ENCODE data around the gene LCN2. TPM values are rescaled to one million over a fixed set of nuclear protein-coding genes. Genes with fewer than 3 reads are reported as not detected.
A peak's percentile ranks its signal among the peaks of the same experiment; 100 is the strongest.
"Not testable (repeated sequence)": the region's sequence is repeated elsewhere in the genome, so short reads cannot be mapped to it uniquely, and the experiment has no call there.

LCN2 gene
- total and polyA plus RNA-seq, 7 experiments from 2014 or later: not detected

DNA sequence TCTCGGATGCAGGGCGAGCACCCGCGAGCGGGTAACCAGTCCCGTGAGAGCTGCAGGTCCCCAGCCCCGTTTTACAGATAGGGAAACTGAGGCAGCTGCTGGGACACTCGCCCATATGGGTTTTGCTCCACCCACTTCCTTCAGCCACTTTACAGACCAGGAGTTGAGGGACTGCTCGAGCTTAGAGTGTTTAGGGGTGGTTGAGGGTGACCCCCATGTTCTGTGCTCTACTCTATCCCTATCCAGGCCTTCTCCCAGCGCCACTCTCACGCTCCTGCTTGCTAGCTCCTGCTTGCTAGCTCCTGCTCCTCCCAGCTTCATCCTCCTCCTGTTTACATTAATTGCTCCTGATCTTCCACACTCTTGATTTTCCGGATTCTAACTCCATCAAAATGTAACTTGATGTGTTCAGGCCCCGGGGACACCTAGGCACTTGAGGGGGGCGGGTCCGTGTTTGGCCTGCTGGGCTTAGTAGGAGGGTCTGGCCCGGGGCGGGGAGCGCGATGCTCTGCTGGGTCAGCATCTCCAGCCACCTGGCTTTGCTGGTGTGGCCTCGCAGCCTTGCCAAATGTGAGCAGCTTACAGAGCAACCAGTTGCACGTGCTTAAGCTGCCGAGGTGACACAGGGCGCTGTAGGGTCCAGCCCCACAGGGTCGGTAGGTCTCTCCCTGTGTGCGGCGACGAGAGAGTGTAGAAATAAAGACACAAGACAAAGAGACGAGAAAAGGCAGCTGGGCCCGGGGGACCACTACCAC lies 20.2 kb upstream of the LCN2 start:
- ATAC-seq (no peak), DNase-seq (no peak)
- peaks cover 22 to 44% (median 40%) of the 10 kb centered on the region in 7 donors for H3K4me1 Mint-ChIP-seq
- CTCF ChIA-PET: interaction anchor here (0.6 to 1.7 kb wide), 7 partner anchors 9 to 63 kb away, joined by 3 to 13 read pairs (median 4); no protein-coding TSS in a partner anchor
- Histone ChIP-seq H3K36me3 (ENCODE audit: control insufficient read depth in 2 of 3, insufficient read depth in 3 of 3, low read length in 3 of 3) (peaks cover 0 to 20% (median 0%) of the 10 kb centered on the region in 3 experiments), H3K4me3 (ENCODE audit: low read length) (peak overlapping the region; percentile 99), H3K27me3 (ENCODE audit: control insufficient read depth in 2 of 2, insufficient read depth in 2 of 2, low read length in 2 of 2) (no peaks in the 10 kb centered on the region), H3K9me3 (ENCODE audit: control insufficient read depth in 2 of 3, low read length in 3 of 3) (no peaks in the 10 kb centered on the region), H3K27ac (ENCODE audit: low read depth, low read length) (peak overlapping the region; percentile 98), H3K4me1 (ENCODE audit: control insufficient read depth in 2 of 2, insufficient read depth in 2 of 2, low read length in 2 of 2) (peaks cover 16 to 20% of the 10 kb centered on the region in 2 donors)
- peaks cover 0 to 32% (median 8%) of the 10 kb centered on the region in 5 donors for H3K27me3 Mint-ChIP-seq
- H3K36me3 Mint-ChIP-seq: no peaks in the 10 kb centered on the region
- POLR2A ChIA-PET: interaction anchor here (0.9 to 3.0 kb wide), 8 partner anchors 11 to 147 kb away, joined by 3 to 27 read pairs (median 4); partner anchors contain the start of genes BBLN, CIZ1, GOLGA2 and SWI5
- peak overlapping the region; percentile 93 to 99 (median 98) for H3K4me3 Mint-ChIP-seq
- peaks cover 0 to 4% (median 0%) of the 10 kb centered on the region in 11 donors for H3K9me3 Mint-ChIP-seq
- peak overlapping the region; percentile 74 to 100 (median 97) for H3K27ac Mint-ChIP-seq
- intact Hi-C loops (cut with micrococcal nuclease): loop anchor here (1.0 to 10.0 kb wide), 16 partner anchors 12 to 1142 kb away; partner anchors contain the start of genes BBLN (in 2 of the 2), PTRH1 (in 2 of the 2), CIZ1 (in 1 of the 2) and COQ4 (in 1 of the 2)

- POLR2A ChIA-PET: interaction anchor here (1.1 to 3.0 kb wide), 2 partner anchors 11 to 28 kb away, joined by 3 to 27 read pairs; partner anchors contain the start of gene BBLN
- CTCF ChIA-PET: not testable (repeated sequence)
- peak overlapping the region in 4 of 9 donors; percentile 62 to 83 (median 78) for H3K27ac Mint-ChIP-seq
Observed at GRCh38 chr9:128129976-128130590, 19.2 kb upstream of the LCN2 start.

GRCh38 chr9:128130651-128131050 lies 18.6 kb upstream of the LCN2 start:
- POLR2A ChIA-PET; H3K4me3 ChIP-seq (ENCODE audit: low read length); DNase-seq; CTCF ChIA-PET; H3K9me3 Mint-ChIP-seq; intact Hi-C loops (cut with micrococcal nuclease); H3K36me3 Mint-ChIP-seq; ATAC-seq; H3K9me3 ChIP-seq (ENCODE audit: control insufficient read depth in 2 of 3, low read length in 3 of 3); H3K36me3 ChIP-seq (ENCODE audit: control insufficient read depth in 2 of 3, insufficient read depth in 3 of 3, low read length in 3 of 3); H3K27me3 ChIP-seq (ENCODE audit: control insufficient read depth in 2 of 2, insufficient read depth in 2 of 2, low read length in 2 of 2); H3K27ac ChIP-seq (ENCODE audit: low read depth, low read length); H3K27ac Mint-ChIP-seq: not testable (repeated sequence)
- H3K4me1 ChIP-seq (ENCODE audit: control insufficient read depth in 2 of 2, insufficient read depth in 2 of 2, low read length in 2 of 2): peaks cover 13 to 15% of the 10 kb centered on the region in 2 donors
- H3K4me1 Mint-ChIP-seq: peaks cover 18 to 37% (median 32%) of the 10 kb centered on the region in 7 donors
- H3K27me3 Mint-ChIP-seq: peaks cover 0 to 47% (median 8%) of the 10 kb centered on the region in 5 donors
- peak overlapping the region in 1 of 10 donors; percentile 97 for H3K4me3 Mint-ChIP-seq

More at GRCh38 chr9:128129976-128130590, 19.2 kb upstream of the LCN2 start:
- H3K27me3 ChIP-seq (ENCODE audit: control insufficient read depth in 2 of 2, insufficient read depth in 2 of 2, low read length in 2 of 2); H3K9me3 Mint-ChIP-seq; H3K36me3 Mint-ChIP-seq; ATAC-seq; H3K27ac ChIP-seq (ENCODE audit: low read depth, low read length); H3K4me3 ChIP-seq (ENCODE audit: low read length); H3K9me3 ChIP-seq (ENCODE audit: control insufficient read depth in 2 of 3, low read length in 3 of 3): not testable (repeated sequence)
- H3K36me3 ChIP-seq (ENCODE audit: control insufficient read depth in 2 of 3, insufficient read depth in 3 of 3, low read length in 3 of 3): peaks cover 0 to 10% (median 0%) of the 10 kb centered on the region in 3 experiments
- intact Hi-C loops (cut with micrococcal nuclease): loop anchor here (2.0 to 10.0 kb wide), 7 partner anchors 61 to 1143 kb away; partner anchors contain the start of genes CIZ1 (in 1 of the 2), COQ4 (in 1 of the 2), DPM2 (in 1 of the 2) and SH2D3C (in 1 of the 2)
- Mint-ChIP-seq H3K4me3 (peak overlapping the region; percentile 57 to 99 (median 96)), H3K4me1 (peaks cover 20 to 40% (median 36%) of the 10 kb centered on the region in 7 donors), H3K27me3 (peaks cover 0 to 41% (median 8%) of the 10 kb centered on the region in 5 donors)
- peak in 5 of 9 donors; percentile 30 to 54 (median 36) for DNase-seq
- H3K4me1 ChIP-seq (ENCODE audit: control insufficient read depth in 2 of 2, insufficient read depth in 2 of 2, low read length in 2 of 2): peaks cover 16 to 19% of the 10 kb centered on the region in 2 donors

GRCh38 chr9:128131346-128131745 lies 17.9 kb upstream of the LCN2 start:
- POLR2A ChIA-PET: interaction anchor here (0.7 kb wide), 1 partner anchor 1351 kb away, joined by 4 read pairs; no protein-coding TSS in a partner anchor
- CTCF ChIA-PET: interaction anchor here (0.7 kb wide), 1 partner anchor 60 kb away, joined by 3 read pairs; no protein-coding TSS in a partner anchor

DNA sequence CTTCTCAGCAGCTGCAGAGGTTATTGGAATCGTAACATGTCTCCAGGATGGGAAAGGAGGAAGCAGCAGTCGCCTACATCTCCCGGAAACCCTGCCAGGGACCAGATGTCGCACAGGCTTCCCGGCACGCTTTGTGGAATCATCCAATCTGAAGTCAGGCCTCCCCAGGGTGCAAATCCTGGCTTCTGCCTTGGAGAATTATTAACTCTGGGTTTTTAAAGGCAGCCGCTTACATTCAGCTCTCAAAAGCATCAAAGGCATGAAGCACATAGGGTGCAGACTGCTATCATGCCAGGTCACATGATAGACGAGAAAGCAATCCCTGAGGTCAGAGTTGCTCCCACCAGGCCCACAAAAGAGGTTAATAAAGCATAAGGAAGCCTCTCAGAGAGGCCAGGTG lies 17.1 kb upstream of the LCN2 start:
- H3K27me3 ChIP-seq (ENCODE audit: control insufficient read depth in 2 of 2, insufficient read depth in 2 of 2, low read length in 2 of 2); H3K4me3 Mint-ChIP-seq; POLR2A ChIA-PET; H3K4me1 ChIP-seq (ENCODE audit: control insufficient read depth in 2 of 2, insufficient read depth in 2 of 2, low read length in 2 of 2); H3K9me3 ChIP-seq (ENCODE audit: control insufficient read depth in 2 of 3, low read length in 3 of 3); H3K4me3 ChIP-seq (ENCODE audit: low read length); intact Hi-C loops (cut with micrococcal nuclease); H3K27ac Mint-ChIP-seq; DNase-seq; H3K36me3 ChIP-seq (ENCODE audit: control insufficient read depth in 2 of 3, insufficient read depth in 3 of 3, low read length in 3 of 3); ATAC-seq; H3K9me3 Mint-ChIP-seq; H3K27ac ChIP-seq (ENCODE audit: low read depth, low read length); H3K36me3 Mint-ChIP-seq: not testable (repeated sequence)
- H3K4me1 Mint-ChIP-seq: peaks cover 15 to 33% (median 25%) of the 10 kb centered on the region in 7 donors
- H3K27me3 Mint-ChIP-seq: peaks cover 0 to 50% (median 8%) of the 10 kb centered on the region in 5 donors
- CTCF ChIA-PET: interaction anchor here (0.7 kb wide), 1 partner anchor 60 kb away, joined by 3 read pairs; no protein-coding TSS in a partner anchor

More at GRCh38 chr9:128131346-128131745, 17.9 kb upstream of the LCN2 start:
- H3K4me3 Mint-ChIP-seq; H3K27ac Mint-ChIP-seq; H3K9me3 ChIP-seq (ENCODE audit: control insufficient read depth in 2 of 3, low read length in 3 of 3); H3K36me3 ChIP-seq (ENCODE audit: control insufficient read depth in 2 of 3, insufficient read depth in 3 of 3, low read length in 3 of 3); H3K4me1 ChIP-seq (ENCODE audit: control insufficient read depth in 2 of 2, insufficient read depth in 2 of 2, low read length in 2 of 2); intact Hi-C loops (cut with micrococcal nuclease); H3K4me3 ChIP-seq (ENCODE audit: low read length); H3K27ac ChIP-seq (ENCODE audit: low read depth, low read length); ATAC-seq; H3K9me3 Mint-ChIP-seq; DNase-seq; H3K36me3 Mint-ChIP-seq; H3K27me3 ChIP-seq (ENCODE audit: control insufficient read depth in 2 of 2, insufficient read depth in 2 of 2, low read length in 2 of 2): not testable (repeated sequence)
- H3K4me1 Mint-ChIP-seq: peaks cover 16 to 34% (median 28%) of the 10 kb centered on the region in 7 donors
- H3K27me3 Mint-ChIP-seq: peaks cover 0 to 50% (median 8%) of the 10 kb centered on the region in 5 donors

DNA sequence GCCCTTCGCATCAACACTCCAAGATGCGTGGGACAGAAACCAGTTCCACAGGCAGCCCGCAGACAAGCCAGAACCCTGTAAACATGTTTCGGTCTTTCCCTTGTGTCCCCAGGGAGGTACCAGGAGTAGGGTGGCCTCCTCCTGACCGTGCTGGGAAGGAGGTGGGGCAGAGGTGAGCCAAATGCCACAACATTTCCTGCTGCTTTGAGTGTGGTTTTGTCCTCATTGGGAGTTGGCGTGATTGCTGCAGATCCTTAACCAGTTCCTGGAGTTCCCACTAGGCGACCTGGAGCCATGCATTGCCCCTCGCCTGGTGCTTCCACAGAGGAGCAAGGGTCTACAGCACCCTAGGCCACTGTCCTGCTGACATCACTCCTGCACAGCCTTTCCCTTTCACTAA lies 13.7 kb upstream of the LCN2 start:
- H3K4me3 ChIP-seq (ENCODE audit: low read length); POLR2A ChIA-PET; H3K27ac Mint-ChIP-seq; H3K4me3 Mint-ChIP-seq; CTCF ChIA-PET; H3K27ac ChIP-seq (ENCODE audit: low read depth, low read length); H3K9me3 ChIP-seq (ENCODE audit: control insufficient read depth in 2 of 3, low read length in 3 of 3); H3K4me1 ChIP-seq (ENCODE audit: control insufficient read depth in 2 of 2, insufficient read depth in 2 of 2, low read length in 2 of 2); H3K36me3 ChIP-seq (ENCODE audit: control insufficient read depth in 2 of 3, insufficient read depth in 3 of 3, low read length in 3 of 3); H3K27me3 ChIP-seq (ENCODE audit: control insufficient read depth in 2 of 2, insufficient read depth in 2 of 2, low read length in 2 of 2); H3K9me3 Mint-ChIP-seq; DNase-seq; H3K36me3 Mint-ChIP-seq; ATAC-seq; intact Hi-C loops (cut with micrococcal nuclease): not testable (repeated sequence)
- peaks cover 5 to 21% (median 8%) of the 10 kb centered on the region in 7 donors for H3K4me1 Mint-ChIP-seq
- peaks cover 0 to 46% (median 8%) of the 10 kb centered on the region in 5 donors for H3K27me3 Mint-ChIP-seq

Measured in naive thymus-derived CD4-positive, alpha-beta T cell (primary cell).